ENCODE results near the gene NCAPD2. TPM values are rescaled to one million over a fixed set of nuclear protein-coding genes. Genes with fewer than 3 reads are reported as not detected.
"Not testable (repeated sequence)": the region's sequence is repeated elsewhere in the genome, so short reads cannot be mapped to it uniquely, and the experiment has no call there.

The NCAPD2 gene
- total RNA-seq, 2 experiments from 2014 or later = 195 to 201 TPM

- ATAC-seq; H3K36me3 Mint-ChIP-seq (ENCODE audit: low read depth); H3K9me3 Mint-ChIP-seq (ENCODE audit: insufficient read depth); POLR2A ChIA-PET; H3K27ac Mint-ChIP-seq; DNase-seq; CTCF ChIA-PET; H3K4me3 Mint-ChIP-seq: not testable (repeated sequence)
- Mint-ChIP-seq H3K4me1 (ENCODE audit: low read depth) (peaks cover 15% of the 10 kb centered on the region), H3K27me3 (ENCODE audit: low read depth) (peaks cover 12% of the 10 kb centered on the region)
These were observed 18.5 kb upstream of the NCAPD2 start for GRCh38 chr12:6475233-6475975.

- Mint-ChIP-seq H3K4me3 (no peak overlapping the region), H3K27me3 (ENCODE audit: low read depth) (peaks cover 12% of the 10 kb centered on the region)
- POLR2A ChIA-PET = no interaction called here
These were observed 17.4 kb upstream of the NCAPD2 start for GRCh38 chr12:6476489-6476888.

GRCh38 chr12:6477601-6478377, 16.1 kb upstream of the NCAPD2 start:
- H3K36me3 Mint-ChIP-seq (ENCODE audit: low read depth); ATAC-seq; H3K9me3 Mint-ChIP-seq (ENCODE audit: insufficient read depth); H3K4me3 Mint-ChIP-seq; DNase-seq; H3K4me1 Mint-ChIP-seq (ENCODE audit: low read depth); CTCF ChIA-PET; POLR2A ChIA-PET; H3K27ac Mint-ChIP-seq: not testable (repeated sequence)
- peaks cover 12% of the 10 kb centered on the region for H3K27me3 Mint-ChIP-seq (ENCODE audit: low read depth)

More at GRCh38 chr12:6476489-6476888, 17.4 kb upstream of the NCAPD2 start:
- Mint-ChIP-seq H3K9me3 (ENCODE audit: insufficient read depth) (no peaks in the 10 kb centered on the region), H3K27ac (no peak overlapping the region), H3K36me3 (ENCODE audit: low read depth) (no peaks in the 10 kb centered on the region), H3K4me1 (ENCODE audit: low read depth) (peaks cover 9% of the 10 kb centered on the region)
- CTCF ChIA-PET = no interaction called here
- ATAC-seq (no peak), DNase-seq (no peak)

- Mint-ChIP-seq H3K4me3 (no peak overlapping the region), H3K4me1 (ENCODE audit: low read depth) (no peaks in the 10 kb centered on the region), H3K27me3 (ENCODE audit: low read depth) (peaks cover 14% of the 10 kb centered on the region), H3K27ac (no peak overlapping the region), H3K9me3 (ENCODE audit: insufficient read depth) (no peaks in the 10 kb centered on the region), H3K36me3 (ENCODE audit: low read depth) (no peaks in the 10 kb centered on the region)
- no peak for ATAC-seq
- ChIA-PET CTCF (interaction anchor here (0.6 kb wide), 1 partner anchor 50 kb away, joined by 3 read pairs; no protein-coding TSS in a partner anchor), POLR2A (no interaction called here)
- DNase-seq = no peak
These were observed 15.5 kb upstream of the NCAPD2 start for GRCh38 chr12:6478416-6478815.

GRCh38 chr12:6488240-6488639, 5.7 kb upstream of the NCAPD2 start:
- peaks cover 11% of the 10 kb centered on the region for H3K4me1 Mint-ChIP-seq (ENCODE audit: low read depth)
- POLR2A ChIA-PET = interaction anchor here (1.3 to 3.1 kb wide), 2 partner anchors 19 to 23 kb away, joined by 4 to 22 read pairs; partner anchors contain the start of gene VAMP1
- ATAC-seq (no peak), DNase-seq (no peak)
- CTCF ChIA-PET = interaction anchor here (0.8 to 1.9 kb wide), 4 partner anchors 16 to 65 kb away, joined by 3 to 5 read pairs (median 4); no protein-coding TSS in a partner anchor
- H3K36me3 Mint-ChIP-seq (ENCODE audit: low read depth) = peaks cover 17% of the 10 kb centered on the region
- H3K9me3 Mint-ChIP-seq (ENCODE audit: insufficient read depth) = no peaks in the 10 kb centered on the region
- no peak overlapping the region for H3K4me3 Mint-ChIP-seq
- peaks cover 4% of the 10 kb centered on the region for H3K27me3 Mint-ChIP-seq (ENCODE audit: low read depth)
- H3K27ac Mint-ChIP-seq = no peak overlapping the region

GRCh38 chr12:6489449-6489848, 4.5 kb upstream of the NCAPD2 start:
- POLR2A ChIA-PET = interaction anchor here (3.1 kb wide), 1 partner anchor 20 kb away, joined by 22 read pairs; the partner anchor contains the start of gene VAMP1
- Mint-ChIP-seq H3K4me3 (no peak overlapping the region), H3K27ac (no peak overlapping the region), H3K36me3 (ENCODE audit: low read depth) (peaks cover 17% of the 10 kb centered on the region), H3K9me3 (ENCODE audit: insufficient read depth) (no peaks in the 10 kb centered on the region), H3K4me1 (ENCODE audit: low read depth) (peaks cover 11% of the 10 kb centered on the region), H3K27me3 (ENCODE audit: low read depth) (no peaks in the 10 kb centered on the region)
- DNase-seq = no peak
- ATAC-seq = no peak
- CTCF ChIA-PET = interaction anchor here (1.9 kb wide), 1 partner anchor 66 kb away, joined by 5 read pairs; no protein-coding TSS in a partner anchor

GRCh38 chr12:6490673-6491072, 3.2 kb upstream of the NCAPD2 start:
- not testable (repeated sequence) for H3K4me3 Mint-ChIP-seq; DNase-seq; H3K27ac Mint-ChIP-seq; H3K27me3 Mint-ChIP-seq (ENCODE audit: low read depth); H3K9me3 Mint-ChIP-seq (ENCODE audit: insufficient read depth); ATAC-seq
- peaks cover 30% of the 10 kb centered on the region for H3K36me3 Mint-ChIP-seq (ENCODE audit: low read depth)
- H3K4me1 Mint-ChIP-seq (ENCODE audit: low read depth) = peaks cover 19% of the 10 kb centered on the region
- ChIA-PET POLR2A (interaction anchor here (0.9 to 3.2 kb wide), 2 partner anchors 20 to 156 kb away, joined by 3 to 48 read pairs; partner anchors contain the start of gene VAMP1), CTCF (interaction anchor here (1.2 to 3.5 kb wide), 3 partner anchors 19 to 67 kb away, joined by 3 to 21 read pairs (median 3); no protein-coding TSS in a partner anchor)

GRCh38 chr12:6492838-6493496, 935 bp upstream of the NCAPD2 start, which contains the start of gene MRPL51:
Gene MRPL51, minus strand, starts transcription at chr12:6493262. Its CDS starts 126 bp downstream, at chr12:6493136.
- DNase-seq (peak; percentile 96), ATAC-seq (peak; percentile 74)
- peak within 1 kb of the TSS; percentile 99 for H3K27ac Mint-ChIP-seq
- peaks cover 47% of the 10 kb centered on the region for H3K36me3 Mint-ChIP-seq (ENCODE audit: low read depth)
- no peaks in the 10 kb centered on the region for H3K9me3 Mint-ChIP-seq (ENCODE audit: insufficient read depth)
- H3K27me3 Mint-ChIP-seq (ENCODE audit: low read depth) = no peaks in the 10 kb centered on the region
- ChIA-PET CTCF (interaction anchor here (0.6 to 3.5 kb wide), 13 partner anchors 21 to 171 kb away, joined by 3 to 21 read pairs (median 4); partner anchors contain the start of genes TAPBPL and VAMP1), POLR2A (interaction anchor here (0.6 to 3.2 kb wide), 21 partner anchors 9 to 358 kb away, joined by 3 to 48 read pairs (median 5); partner anchors contain the start of genes CD27, CDCA3, COPS7A and GAPDH)
- H3K4me1 Mint-ChIP-seq (ENCODE audit: low read depth) = peaks cover 33% of the 10 kb centered on the region
- peak within 1 kb of the TSS; percentile 93 for H3K4me3 Mint-ChIP-seq

GRCh38 chr12:6494258-6494743, 399 bp downstream of the NCAPD2 start:
- peak; percentile 3 for ATAC-seq
- Mint-ChIP-seq H3K4me3 (peak overlapping the region; percentile 93), H3K9me3 (ENCODE audit: insufficient read depth) (no peaks in the 10 kb centered on the region), H3K27ac (peak overlapping the region; percentile 97), H3K27me3 (ENCODE audit: low read depth) (no peaks in the 10 kb centered on the region), H3K4me1 (ENCODE audit: low read depth) (peaks cover 33% of the 10 kb centered on the region), H3K36me3 (ENCODE audit: low read depth) (peaks cover 56% of the 10 kb centered on the region)
- POLR2A ChIA-PET = interaction anchor here (0.6 to 2.7 kb wide), 9 partner anchors 19 to 108 kb away, joined by 3 to 19 read pairs (median 5); partner anchors contain the start of genes GAPDH and VAMP1
- DNase-seq = peak; percentile 46
- CTCF ChIA-PET = interaction anchor here (0.8 to 2.3 kb wide), 9 partner anchors 9 to 76 kb away, joined by 3 to 20 read pairs (median 5); partner anchors contain the start of gene GAPDH

GRCh38 chr12:6494968-6495367, 1.1 kb downstream of the NCAPD2 start:
- POLR2A ChIA-PET = interaction anchor here (0.6 to 2.7 kb wide), 13 partner anchors 18 to 108 kb away, joined by 3 to 19 read pairs (median 4); partner anchors contain the start of genes GAPDH and VAMP1
- ATAC-seq (no peak), DNase-seq (no peak)
- CTCF ChIA-PET = interaction anchor here (0.8 to 2.3 kb wide), 9 partner anchors 8 to 75 kb away, joined by 3 to 20 read pairs (median 5); partner anchors contain the start of gene GAPDH
- Mint-ChIP-seq H3K4me1 (ENCODE audit: low read depth) (peaks cover 33% of the 10 kb centered on the region), H3K4me3 (peak overlapping the region; percentile 93), H3K27ac (peak overlapping the region; percentile 97), H3K27me3 (ENCODE audit: low read depth) (no peaks in the 10 kb centered on the region), H3K36me3 (ENCODE audit: low read depth) (peaks cover 58% of the 10 kb centered on the region), H3K9me3 (ENCODE audit: insufficient read depth) (no peaks in the 10 kb centered on the region)
